Measurements from ENCODE around the gene CAPN9.

DNA sequence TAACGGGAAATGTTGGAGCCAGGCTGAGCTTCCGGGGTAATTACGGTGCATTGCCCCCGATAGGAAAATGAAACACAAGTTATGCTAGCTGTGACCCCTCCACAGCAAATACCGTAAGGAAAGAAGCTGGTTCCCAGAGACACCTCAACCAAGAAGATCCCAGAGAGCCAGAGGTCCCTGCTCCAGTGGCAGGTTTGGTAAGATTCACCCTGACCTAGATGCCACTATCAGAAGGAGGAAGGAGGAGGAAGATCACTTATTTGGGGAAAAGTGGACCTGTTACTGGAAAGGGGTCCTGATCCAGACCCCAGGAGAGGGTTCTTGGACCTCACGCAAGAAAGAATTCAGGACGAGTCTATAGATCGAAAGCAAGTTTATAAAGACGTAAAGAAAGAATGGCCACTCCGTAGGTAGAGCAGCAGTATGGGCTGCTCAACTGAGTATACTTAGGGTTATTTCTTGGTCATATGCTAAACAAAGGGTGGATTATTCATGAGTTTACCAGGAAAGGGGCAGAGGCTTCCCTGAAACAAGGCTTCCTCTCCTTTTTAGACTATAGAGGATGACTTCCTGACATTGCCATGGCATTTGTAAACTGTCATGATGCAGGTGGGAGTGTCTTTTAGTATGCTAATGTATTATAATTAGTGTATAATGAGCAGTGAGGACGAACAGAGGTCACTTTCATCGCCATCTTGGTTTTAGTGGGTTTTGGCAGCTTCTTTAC lies 7.5 kb upstream of the CAPN9 start:
- TF ChIP-seq TCF12 (IDR thresholded peaks at IDR 0.05; ENCODE audit: low read depth) (no peak), CEBPB (IDR thresholded peaks at IDR 0.05) (no peak), EGR1 (IDR thresholded peaks at IDR 0.05) (no peak), CREB1 (IDR thresholded peaks at IDR 0.05; ENCODE audit: low read depth) (no peak), TAF1 (IDR thresholded peaks at IDR 0.05; ENCODE audit: low read depth) (no peak), YY1 (IDR thresholded peaks at IDR 0.05; ENCODE audit: low read depth) (no peak), RAD21 (IDR thresholded peaks at IDR 0.05; ENCODE audit: low read depth) (no peak), EP300 (IDR thresholded peaks at IDR 0.05; ENCODE audit: borderline replicate concordance) (no peak)
- TF ChIP-seq, protein P1, sequence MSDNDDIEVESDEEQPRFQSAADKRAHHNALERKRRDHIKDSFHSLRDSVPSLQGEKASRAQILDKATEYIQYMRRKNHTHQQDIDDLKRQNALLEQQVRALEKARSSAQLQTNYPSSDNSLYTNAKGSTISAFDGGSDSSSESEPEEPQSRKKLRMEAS (IDR thresholded peaks at IDR 0.05): no peak

All from Ishikawa (cell line).